ENCODE data around the gene MAB21L4. TPM values are rescaled to one million over a fixed set of nuclear protein-coding genes. Genes with fewer than 3 reads are reported as not detected.

The MAB21L4 gene
- total RNA-seq, 6 experiments from 2014 or later: 3.7 to 17.0 (median 5.2) TPM

DNA sequence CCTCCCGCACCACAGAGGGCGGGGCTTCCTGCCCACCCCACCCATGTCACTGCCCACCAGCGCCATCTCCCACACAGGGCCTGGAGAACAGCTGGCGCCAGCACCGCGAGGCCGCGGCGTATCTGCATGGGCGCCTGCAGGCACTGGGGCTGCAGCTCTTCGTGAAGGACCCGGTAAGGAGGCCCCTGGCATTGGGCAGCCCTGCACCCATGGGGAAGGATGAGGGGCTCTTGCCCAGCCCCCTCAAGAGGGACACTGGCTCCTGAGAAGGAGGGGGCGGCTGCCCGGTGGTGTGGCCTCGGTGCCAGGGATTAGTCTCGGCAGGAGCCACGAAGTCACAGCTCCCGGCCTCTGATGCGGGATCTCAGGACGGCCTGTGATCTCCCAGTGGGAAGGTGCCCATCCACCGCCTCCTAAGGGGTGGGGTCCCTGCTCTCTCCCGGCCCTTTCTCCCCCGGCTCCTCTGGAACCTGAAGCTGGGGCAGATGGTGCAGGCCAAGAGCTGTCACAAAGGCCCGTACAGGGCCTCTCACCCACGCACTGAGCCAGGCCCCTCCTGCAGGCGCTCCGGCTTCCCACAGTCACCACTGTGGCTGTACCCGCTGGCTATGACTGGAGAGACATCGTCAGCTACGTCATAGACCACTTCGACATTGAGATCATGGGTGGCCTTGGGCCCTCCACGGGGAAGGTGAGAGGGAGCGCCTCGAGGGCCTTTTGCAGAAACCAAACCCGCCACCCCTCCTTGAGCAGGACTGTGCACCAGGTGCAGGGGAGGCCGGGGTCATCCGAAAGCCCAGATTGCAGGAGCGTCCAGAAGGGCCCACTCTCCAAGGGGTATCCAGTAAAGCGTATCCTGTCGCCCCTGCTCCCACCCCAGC is 18.3 kb downstream of the MAB21L4 start:
- DNase-seq: peak in 2 of 3 donors; percentile 63 to 74
- peaks cover 0 to 79% (median 26%) of the 10 kb centered on the region in 4 donors for H3K36me3 ChIP-seq
- H3K4me1 ChIP-seq: peaks cover 0 to 81% (median 31%) of the 10 kb centered on the region in 4 donors
- TF ChIP-seq CTCF (IDR thresholded peaks at IDR 0.05) (no peak), POLR2A (IDR thresholded peaks at IDR 0.05) (no peak)
- H3K4me3 ChIP-seq: no peak overlapping the region
- H3K27ac ChIP-seq: peak overlapping the region in 2 of 3 donors; percentile 45 to 77
- no peaks in the 10 kb centered on the region for H3K9me3 ChIP-seq
- no peaks in the 10 kb centered on the region for H3K27me3 ChIP-seq
- WGBS (ENCODE audit: insufficient coverage, low coverage, low lambda C conversion rate, missing lambda C conversion rate): 76% methylated on average over 8 of the region's 40 CpGs
- intact Hi-C loops (cut with DNase I): no loop called here
- ATAC-seq: peak in 1 of 4 donors; percentile 1

- Histone ChIP-seq H3K36me3 (peaks cover 0 to 81% (median 28%) of the 10 kb centered on the region in 4 donors), H3K9me3 (no peaks in the 10 kb centered on the region), H3K4me3 (no peak overlapping the region), H3K27ac (peak overlapping the region in 2 of 3 donors; percentile 45 to 77), H3K27me3 (no peaks in the 10 kb centered on the region), H3K4me1 (peaks cover 0 to 77% (median 30%) of the 10 kb centered on the region in 4 donors)
- intact Hi-C loops (cut with DNase I): no loop called here
- WGBS (ENCODE audit: insufficient coverage, low coverage, low lambda C conversion rate, missing lambda C conversion rate): 27% methylated on average over 2 of the region's 18 CpGs
- ATAC-seq: peak; percentile 45 to 72 (median 64)
- DNase-seq: peak; percentile 89 to 94 (median 92)
- no peak for TF ChIP-seq CTCF (IDR thresholded peaks at IDR 0.05)
- TF ChIP-seq POLR2A (IDR thresholded peaks at IDR 0.05): peak; percentile 27
Observed at GRCh38 chr2:240876475-240877251, 19.3 kb downstream of the MAB21L4 start.

- H3K4me1 ChIP-seq: peaks cover 0 to 73% (median 26%) of the 10 kb centered on the region in 4 donors
- H3K4me3 ChIP-seq: no peak overlapping the region
- DNase-seq (peak in 2 of 3 donors; percentile 68 to 70), ATAC-seq (peak in 3 of 4 donors; percentile 1 to 5 (median 1))
- no peaks in the 10 kb centered on the region for H3K9me3 ChIP-seq
- peak overlapping the region in 1 of 3 donors; percentile 77 for H3K27ac ChIP-seq
- intact Hi-C loops (cut with DNase I): no loop called here
- no peaks in the 10 kb centered on the region for H3K27me3 ChIP-seq
- TF ChIP-seq POLR2A (IDR thresholded peaks at IDR 0.05) (no peak), CTCF (IDR thresholded peaks at IDR 0.05) (no peak)
- peaks cover 0 to 81% (median 29%) of the 10 kb centered on the region in 4 donors for H3K36me3 ChIP-seq
- WGBS (ENCODE audit: insufficient coverage, low coverage, low lambda C conversion rate, missing lambda C conversion rate): 15% methylated on average over 4 of the region's 7 CpGs
Observed at GRCh38 chr2:240876035-240876474, 19.9 kb downstream of the MAB21L4 start.

DNA sequence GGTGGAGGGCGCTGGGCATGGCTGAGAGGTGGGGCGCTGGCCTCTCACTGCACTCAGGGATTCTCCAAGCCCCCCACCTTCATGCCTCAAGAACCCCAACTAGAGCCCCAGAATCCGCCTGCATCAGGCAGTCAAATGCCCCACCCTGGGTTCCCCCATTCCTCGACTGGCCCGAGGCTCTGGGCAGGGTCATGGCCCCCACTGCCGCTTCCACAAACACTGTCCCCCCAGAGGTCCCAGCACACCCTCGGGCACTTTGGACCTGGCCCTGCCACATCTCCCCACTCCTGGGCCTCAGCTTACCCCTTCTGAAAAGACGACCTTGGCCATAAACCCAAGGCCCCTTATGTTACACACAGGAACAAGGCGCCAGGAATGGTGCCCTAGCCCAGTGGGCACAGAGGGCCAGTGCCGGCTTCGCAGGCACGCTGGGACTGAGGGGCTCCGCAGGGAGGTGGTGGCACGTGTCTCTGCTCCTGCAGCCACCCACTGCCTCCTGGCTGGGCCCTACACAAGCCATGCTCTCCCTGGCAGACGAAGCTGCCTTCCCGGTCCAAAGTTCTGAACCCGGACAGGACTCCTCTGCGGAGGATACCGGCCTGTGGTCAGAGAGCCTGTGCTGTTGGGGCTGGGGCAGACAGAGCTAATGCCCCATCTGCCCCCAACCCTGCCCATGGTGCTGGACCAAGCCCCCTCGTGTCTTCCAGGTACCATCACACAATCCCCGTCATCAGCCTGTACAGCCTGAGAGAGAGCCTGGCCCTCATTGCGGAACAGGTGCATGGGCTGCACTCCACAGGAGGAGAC is 20.5 kb downstream of the MAB21L4 start:
- DNase-seq (peak; percentile 27 to 72 (median 71)), ATAC-seq (peak in 1 of 4 donors; percentile 1)
- H3K36me3 ChIP-seq: peaks cover 0 to 84% (median 29%) of the 10 kb centered on the region in 4 donors
- 48% methylated on average over 4 of the region's 22 CpGs for WGBS (ENCODE audit: insufficient coverage, low coverage, low lambda C conversion rate, missing lambda C conversion rate)
- TF ChIP-seq CTCF (IDR thresholded peaks at IDR 0.05): no peak
- TF ChIP-seq POLR2A (IDR thresholded peaks at IDR 0.05): no peak
- no peaks in the 10 kb centered on the region for H3K9me3 ChIP-seq
- no peaks in the 10 kb centered on the region for H3K27me3 ChIP-seq
- peak overlapping the region in 2 of 3 donors; percentile 26 to 77 for H3K27ac ChIP-seq
- H3K4me3 ChIP-seq: peak overlapping the region in 1 of 3 donors; percentile 93
- intact Hi-C loops (cut with DNase I): no loop called here
- peaks cover 0 to 72% (median 23%) of the 10 kb centered on the region in 4 donors for H3K4me1 ChIP-seq
